H1 (cell line): ENCODE data around the gene TTLL9.

Experiments
- CTCF ChIP-seq, 3 experiments: IDR thresholded peaks; 1 replicate in 2 of 3; 2 replicates in 1 of 3; pipeline versions ENCODE4 v1.5.1 to v1.6.1; 2011; ENCODE audit warnings: low read length in 3 of 3, mild to moderate bottlenecking in 3 of 3, inconsistent platforms in 2 of 3, low read depth in 1 of 3, moderate library complexity in 1 of 3; ENCODE audit not compliant: insufficient read depth in 1 of 3; ENCODE audit errors: control extremely low read depth in 1 of 3
- EGR1 ChIP-seq: IDR thresholded peaks from 2 replicates; pipeline ENCODE4 v1.6.1; 2011; ENCODE audit warnings: low read depth, low read length, borderline replicate concordance
- MAFK ChIP-seq: IDR thresholded peaks from 2 replicates; pipeline ENCODE4 v1.6.1; 2012; ENCODE audit warnings: low read depth, mild to moderate bottlenecking, improper control_type of control experiment, low read length

- TF ChIP-seq CTCF (IDR thresholded peaks at IDR 0.05; ENCODE audit: control extremely low read depth in 1 of 3, insufficient read depth in 1 of 3, low read depth in 1 of 3, low read length in 3 of 3) (no peak), EGR1 (no peak), MAFK (no peak)
Measured at GRCh38 chr20:31975874-31976273, 105.4 kb downstream of the TTLL9 start.
